ENCODE measurements around the gene SGMS2.

DNA sequence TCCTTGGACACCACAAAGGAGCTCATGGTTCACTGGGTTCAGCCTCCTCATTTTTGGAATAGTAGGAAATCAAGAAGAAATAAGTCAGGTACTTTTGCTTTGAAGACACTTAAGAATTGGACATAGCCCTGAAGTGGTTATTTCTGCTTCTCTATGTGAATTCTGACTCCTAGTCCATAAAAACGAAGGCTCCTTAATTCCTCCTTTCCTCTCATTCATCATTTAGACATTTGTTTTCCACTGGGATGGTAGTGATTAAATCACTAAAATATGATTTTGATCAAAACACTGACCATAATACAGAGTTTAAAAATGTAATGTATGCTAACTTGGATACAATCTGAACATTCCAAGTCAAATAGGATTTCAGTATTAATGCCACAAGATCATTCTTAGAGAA, 71.9 kb downstream of the SGMS2 start:
- TF ChIP-seq POLR2A (IDR thresholded peaks at IDR 0.05; ENCODE audit: low read depth): no peak
- TF ChIP-seq, protein P1, sequence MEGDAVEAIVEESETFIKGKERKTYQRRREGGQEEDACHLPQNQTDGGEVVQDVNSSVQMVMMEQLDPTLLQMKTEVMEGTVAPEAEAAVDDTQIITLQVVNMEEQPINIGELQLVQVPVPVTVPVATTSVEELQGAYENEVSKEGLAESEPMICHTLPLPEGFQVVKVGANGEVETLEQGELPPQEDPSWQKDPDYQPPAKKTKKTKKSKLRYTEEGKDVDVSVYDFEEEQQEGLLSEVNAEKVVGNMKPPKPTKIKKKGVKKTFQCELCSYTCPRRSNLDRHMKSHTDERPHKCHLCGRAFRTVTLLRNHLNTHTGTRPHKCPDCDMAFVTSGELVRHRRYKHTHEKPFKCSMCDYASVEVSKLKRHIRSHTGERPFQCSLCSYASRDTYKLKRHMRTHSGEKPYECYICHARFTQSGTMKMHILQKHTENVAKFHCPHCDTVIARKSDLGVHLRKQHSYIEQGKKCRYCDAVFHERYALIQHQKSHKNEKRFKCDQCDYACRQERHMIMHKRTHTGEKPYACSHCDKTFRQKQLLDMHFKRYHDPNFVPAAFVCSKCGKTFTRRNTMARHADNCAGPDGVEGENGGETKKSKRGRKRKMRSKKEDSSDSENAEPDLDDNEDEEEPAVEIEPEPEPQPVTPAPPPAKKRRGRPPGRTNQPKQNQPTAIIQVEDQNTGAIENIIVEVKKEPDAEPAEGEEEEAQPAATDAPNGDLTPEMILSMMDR (IDR thresholded peaks at IDR 0.05): no peak
- TF ChIP-seq EP300 (IDR thresholded peaks at IDR 0.05): no peak
- TF ChIP-seq POLR2AphosphoS5 (IDR thresholded peaks at IDR 0.05): no peak
